Neural cell (in vitro differentiated cells): Measurements from ENCODE around the gene SLAMF7.

ENCODE experiments used
- CTCF ChIP-seq: fragments of 450-650 bp; IDR thresholded peaks from 2 replicates; pipeline ENCODE4 v1.5.1; 2014; ENCODE audit warnings: antibody characterized with exemption, mild to moderate bottlenecking, moderate library complexity; ENCODE audit not compliant: poor library complexity, severe bottlenecking
- EP300 ChIP-seq: fragments of 450-650 bp; conservative IDR thresholded peaks from 2 replicates; pipeline ENCODE4 v1.6.1; 2014; ENCODE audit warnings: antibody characterized with exemption, mild to moderate bottlenecking, moderate library complexity; ENCODE audit not compliant: poor library complexity, severe bottlenecking
- EZH2 ChIP-seq: fragments of 200-600, 300-800 bp; shearing (Covaris generic), sonication (generic); IDR thresholded peaks from 2 replicates; pipeline ENCODE4 v1.6.1; 2014; ENCODE audit warnings: antibody characterized with exemption, low read length, borderline replicate concordance, mild to moderate bottlenecking; ENCODE audit not compliant: insufficient read depth, poor library complexity, severe bottlenecking
- POLR2AphosphoS5 ChIP-seq: IDR thresholded peaks from 2 replicates; pipeline ENCODE4 v1.6.1; 2012

- TF ChIP-seq EP300 (no peak), CTCF (no peak), POLR2AphosphoS5 (no peak), EZH2 (no peak)
Observed at GRCh38 chr1:160727316-160727640, 11.8 kb upstream of the SLAMF7 start.
